K562 (cell line): ENCODE results near the gene SIPA1L2. TPM values are rescaled to one million over a fixed set of nuclear protein-coding genes. Genes with fewer than 3 reads are reported as not detected.

Experiments
- ATAC-seq: fragments of 200-7000 bp; cut with Tn5 transposase; 3 replicates; pipeline ENCODE4 v1.9.1; 2020; ENCODE audit warnings: moderate library complexity
- BruUV-seq: library from RNA; stranded (reverse); fragments of 400-500 nt; replicated peaks from 2 replicates; lab custom pipeline; 2021; lab: Mats Ljungman, UMichigan
- CTCF ChIA-PET: fragments of 300-600 bp; formaldehyde crosslinking; extraction: SDS; loops from one replicate; lab custom pipeline; 2021; ENCODE audit warnings: low intra/inter-chr PET ratio; lab: Yijun Ruan, JAX
- POLR2A ChIA-PET: fragments of 300-600, 350-650 bp; sonication (Branson Sonifier 250); formaldehyde crosslinking; extraction: SDS; loops from one replicate; lab custom pipeline; 2021; ENCODE audit warnings: antibody characterized with exemption, inconsistent platforms; lab: Yijun Ruan, JAX
- DNase-seq, 4 experiments: peaks; one replicate each; pipeline versions ENCODE4 v3.0.0 to v3.0.0-alpha.2; 2011 to 2018; ENCODE audit warnings: low spot score in 3 of 4, mixed read lengths in 3 of 4; ENCODE audit errors: extremely low read depth in 1 of 4
- FAIRE-seq: peaks from 2 replicates; lab custom pipeline; 2011; peaks lifted over from hg19 to GRCh38; lab: Jason Lieb, UNC
- H2AFZ ChIP-seq: 2 replicates; pipeline ENCODE4 v1.6.0; 2011; ENCODE audit warnings: low read depth, low read length, control low read depth, inconsistent platforms
- H3K27ac ChIP-seq: fragments of 200-600 bp; 3 replicates; pipeline ENCODE4 v1.8.0; 2011; ENCODE audit warnings: low read depth, mild to moderate bottlenecking, control low read depth, inconsistent platforms, low read length, moderate library complexity, mixed read lengths; ENCODE audit errors: extremely low read depth
- H3K27me3 ChIP-seq, 2 experiments: fragments of 300-600 bp in 1 of 2; 2 replicates in 1 of 2; 3 replicates in 1 of 2; pipeline versions ENCODE4 v1.6.0 to v1.8.0; 2011; ENCODE audit warnings: inconsistent platforms in 2 of 2, low read length in 2 of 2, mild to moderate bottlenecking in 1 of 2, mixed read lengths in 1 of 2, moderate library complexity in 1 of 2; ENCODE audit not compliant: control insufficient read depth in 2 of 2, insufficient read depth in 2 of 2
- H3K36me3 ChIP-seq: fragments of 300-600 bp; 3 replicates; pipeline ENCODE4 v1.8.0; 2011; ENCODE audit warnings: mild to moderate bottlenecking, low read length, inconsistent platforms; ENCODE audit not compliant: control insufficient read depth, insufficient read depth
- H3K4me1 ChIP-seq, 2 experiments: fragments of 200-600 bp in 1 of 2; replicated peaks in 1 of 2; 2 replicates in 1 of 2; 3 replicates in 1 of 2; pipeline versions ENCODE4 v1.5.1 to v1.8.0; 2011; ENCODE audit warnings: inconsistent platforms in 2 of 2, low read length in 2 of 2, mild to moderate bottlenecking in 1 of 2, mixed read lengths in 1 of 2, moderate library complexity in 1 of 2; ENCODE audit not compliant: control insufficient read depth in 2 of 2, insufficient read depth in 2 of 2
- H3K4me2 ChIP-seq: 2 replicates; pipeline ENCODE4 v1.6.1; 2011; ENCODE audit warnings: low read length, control low read depth, inconsistent platforms, mixed read lengths; ENCODE audit not compliant: insufficient read depth
- H3K4me3 ChIP-seq: fragments of 200-600 bp; sonication (generic), shearing (Covaris generic); 2 replicates; pipeline ENCODE4 v1.5.1; 2016; ENCODE audit warnings: control low read depth, inconsistent platforms
- H3K79me2 ChIP-seq: fragments of 200-600 bp; 3 replicates; pipeline ENCODE4 v1.8.0; 2011; ENCODE audit warnings: low read length, inconsistent platforms; ENCODE audit not compliant: control insufficient read depth, insufficient read depth
- H3K9ac ChIP-seq, 2 experiments: 2 replicates each; pipeline versions ENCODE4 v1.6.0 to v1.6.1; 2011; ENCODE audit warnings: low read depth in 2 of 2, low read length in 2 of 2, control low read depth in 1 of 2, inconsistent platforms in 1 of 2, mild to moderate bottlenecking in 1 of 2, mixed read lengths in 1 of 2; ENCODE audit not compliant: insufficient read depth in 1 of 2
- H3K9me1 ChIP-seq: one replicate; pipeline ENCODE4 v1.6.0; 2011; ENCODE audit warnings: inconsistent platforms, mild to moderate bottlenecking, low read length, moderate library complexity; ENCODE audit not compliant: control insufficient read depth, insufficient read depth
- H3K9me3 ChIP-seq: replicated peaks from 2 replicates; pipeline ENCODE4 v1.5.1; 2011; ENCODE audit warnings: low read depth, low read length, inconsistent platforms; ENCODE audit not compliant: control insufficient read depth, insufficient read depth
- H4K20me1 ChIP-seq: replicated peaks from 2 replicates; pipeline ENCODE4 v1.6.1; 2011; ENCODE audit warnings: low read length, inconsistent platforms, mixed read lengths; ENCODE audit not compliant: control insufficient read depth, insufficient read depth
- ETS2 ChIP-seq: IDR thresholded peaks from 2 replicates; pipeline ENCODE4 v1.6.1; 2016; ENCODE audit warnings: borderline replicate concordance, missing genetic modification characterization, mild to moderate bottlenecking, moderate library complexity, missing compliant biosample characterization; ENCODE audit not compliant: poor library complexity, severe bottlenecking
- HNRNPK ChIP-seq: fragments of 200-400 bp; formaldehyde crosslinking; IDR thresholded peaks from one replicate; pipeline ENCODE4 v1.6.1; 2018; ENCODE audit warnings: mild to moderate bottlenecking, low read depth, low read length; ENCODE audit not compliant: poor library complexity, severe bottlenecking
- HNRNPUL1 ChIP-seq: fragments of 200-400 bp; formaldehyde crosslinking; IDR thresholded peaks from 2 replicates; pipeline ENCODE4 v1.6.1; 2017; ENCODE audit warnings: low read length
- IRF2 ChIP-seq: sonication (generic); formaldehyde crosslinking; IDR thresholded peaks from 2 replicates; pipeline ENCODE4 v1.8.1; 2022; ENCODE audit warnings: mild to moderate bottlenecking, missing genetic modification reagents
- L3MBTL2 ChIP-seq: fragments of 450-650 bp; IDR thresholded peaks from 2 replicates; pipeline ENCODE4 v1.6.1; 2016; ENCODE audit warnings: mild to moderate bottlenecking, moderate library complexity
- MED1 ChIP-seq: sonication (generic); formaldehyde crosslinking; IDR thresholded peaks from 2 replicates; pipeline ENCODE4 v1.8.1; 2023; ENCODE audit warnings: missing genetic modification reagents, borderline replicate concordance
- MEIS2 ChIP-seq: fragments of 450-650 bp; IDR thresholded peaks from 2 replicates; pipeline ENCODE4 v1.6.1; 2014; ENCODE audit warnings: mild to moderate bottlenecking; ENCODE audit not compliant: partially characterized antibody
- PTTG1 ChIP-seq: fragments of 450-650 bp; IDR thresholded peaks from 2 replicates; pipeline ENCODE4 v1.6.1; 2016; ENCODE audit warnings: low read depth, mild to moderate bottlenecking, missing genetic modification characterization, missing compliant biosample characterization
- RFX5 ChIP-seq: IDR thresholded peaks from 2 replicates; pipeline ENCODE4 v1.6.1; 2011; ENCODE audit warnings: low read depth, mild to moderate bottlenecking, improper control_type of control experiment, low read length
- SMAD3 ChIP-seq: fragments of 450-650 bp; formaldehyde crosslinking; conservative IDR thresholded peaks from 2 replicates; pipeline ENCODE4 v1.4.0; 2020; ENCODE audit warnings: mild to moderate bottlenecking
- SMARCA5 ChIP-seq: fragments of 450-650 bp; IDR thresholded peaks from 2 replicates; pipeline ENCODE4 v1.6.1; 2016
- STAT5A ChIP-seq: IDR thresholded peaks from 2 replicates; pipeline ENCODE4 v1.6.1; 2012; ENCODE audit warnings: low read length, inconsistent platforms, borderline replicate concordance
- TAF7 ChIP-seq: fragments of 450-650 bp; IDR thresholded peaks from 2 replicates; pipeline ENCODE4 v1.6.1; 2016; ENCODE audit warnings: missing genetic modification characterization, missing compliant biosample characterization
- TEAD1 ChIP-seq, 2 experiments: fragments of 450-650 bp in 1 of 2; sonication (generic) in 1 of 2; formaldehyde crosslinking; IDR thresholded peaks; 2 replicates each; pipeline versions ENCODE4 v1.4.0 to v1.8.0; 2020 to 2022; ENCODE audit warnings: mild to moderate bottlenecking in 2 of 2, missing genetic modification reagents in 1 of 2
- ZNF133 ChIP-seq: fragments of 250-450 bp; sonication (Bioruptor Pico); IDR thresholded peaks from 2 replicates; pipeline ENCODE4 v1.4.0; 2020; ENCODE audit warnings: mild to moderate bottlenecking
- ZNF766 ChIP-seq: fragments of 200-800 bp; sonication (Bioruptor generic); conservative IDR thresholded peaks from 2 replicates; pipeline ENCODE4 v1.6.1; 2016; ENCODE audit warnings: missing genetic modification characterization, missing compliant biosample characterization
- ZSCAN32 ChIP-seq: fragments of 450-650 bp; formaldehyde crosslinking; IDR thresholded peaks from 2 replicates; pipeline ENCODE4 v1.4.0; 2020; ENCODE audit warnings: mild to moderate bottlenecking, moderate library complexity
- WGBS: fragments of 100-300 bp; shearing (Covaris generic); methylation state at CpG from one replicate; pipeline ENCODE4 v1.1.6; 2016; ENCODE audit warnings: low coverage, mixed read lengths; ENCODE audit not compliant: insufficient coverage; ENCODE audit errors: missing lambda C conversion rate; 5-methylcytosine and 5-hydroxymethylcytosine counted together
- in situ Hi-C: fragments of 300-500 bp; cut with MboI; formaldehyde crosslinking; loops from 4 replicates; pipeline ENCODE4 v1.15.0; 2018; ENCODE audit warnings: inconsistent platforms, mixed read lengths
- intact Hi-C: fragments of 100-400 bp; cut with micrococcal nuclease; formaldehyde crosslinking; loops from 2 replicates; pipeline ENCODE4 v1.14.2; 2022
- polyA plus RNA-seq, 8 experiments: library from polyadenylated mRNA; depleted of rRNA in 4 of 8; stranded (reverse) in 5 of 8; unstranded in 3 of 8; fragments of >200 nt; fragmentation: Nextera tagmentation in 2 of 8; fragmentation: Illumina TruSeq in 1 of 8; extraction: Ambion mirVana in 2 of 8; extraction: Trizol in 1 of 8; gene quantifications; 2 replicates each; pipeline versions ENCODE4 v1.2.1 to v1.2.3, GENCODE V29; 2011 to 2014; ENCODE audit warnings: inconsistent platforms in 1 of 8, missing spikeins in 1 of 8
- total RNA-seq, 7 experiments: library from RNA; depleted of rRNA in 6 of 7; stranded (reverse); fragments of >200 nt in 6 of 7; fragmentation: Illumina TruSeq in 2 of 7; extraction: Trizol in 2 of 7; gene quantifications; 2 replicates each; pipeline versions ENCODE4 v1.2.1 to v1.2.3, GENCODE V29; 2011 to 2021; ENCODE audit warnings: low replicate concordance in 1 of 7
- TF ChIP-seq, protein P1 (sequence below): fragments of 250-450 bp; sonication (Bioruptor Pico); IDR thresholded peaks from 2 replicates; pipeline ENCODE4 v1.8.0; 2022; ENCODE audit warnings: inconsistent platforms, mild to moderate bottlenecking, moderate library complexity, borderline replicate concordance
- TF ChIP-seq, protein P2 (sequence below): fragments of 450-650 bp; formaldehyde crosslinking; IDR thresholded peaks from 2 replicates; pipeline ENCODE4 v1.4.0; 2020; ENCODE audit warnings: mild to moderate bottlenecking, moderate library complexity
- TF ChIP-seq, protein P3 (sequence below), 2 experiments: fragments of 250-450 bp in 1 of 2; fragments of 450-650 bp in 1 of 2; sonication (Bioruptor Pico) in 1 of 2; IDR thresholded peaks; 2 replicates each; pipeline versions ENCODE4 v1.6.1 to v1.8.0; 2016 to 2021; ENCODE audit warnings: mild to moderate bottlenecking in 2 of 2, moderate library complexity in 2 of 2, missing compliant biosample characterization in 1 of 2, missing genetic modification characterization in 1 of 2

The SIPA1L2 gene
- total and polyA plus RNA-seq, 9 of the 15 experiments (the other 6 are each of a cell fraction or from before 2014, with no cell fraction given), result 0.04 to 0.22 (median 0.06) TPM; not detected in 5

DNA sequence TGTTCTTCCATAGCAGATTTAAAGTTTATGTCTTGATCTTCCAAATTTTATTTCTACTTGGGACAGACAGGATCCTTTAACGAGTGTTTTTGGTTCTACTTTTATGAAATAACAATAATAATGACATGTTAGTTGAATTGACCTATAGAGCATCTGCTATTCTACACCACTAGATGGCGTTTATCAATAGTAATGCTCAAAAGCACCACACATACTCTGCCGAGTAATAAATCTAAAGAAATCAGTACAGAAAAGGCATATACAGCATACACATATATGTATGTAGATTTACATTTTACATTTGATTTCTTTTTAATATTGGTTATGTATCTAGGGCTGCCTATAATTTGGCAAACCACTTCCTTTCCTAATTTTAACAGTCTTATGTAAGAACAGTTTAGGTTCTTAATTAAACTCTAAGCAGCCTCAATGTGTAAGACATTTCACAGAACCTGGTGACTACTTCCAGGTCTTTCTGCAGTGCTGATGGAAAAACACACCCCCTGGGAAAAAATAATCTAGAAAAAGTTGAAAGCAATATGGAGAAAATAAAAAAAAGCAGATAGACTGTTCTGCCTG is 5.9 kb upstream of the SIPA1L2 start:
- H4K20me1 ChIP-seq, result no peaks in the 10 kb centered on the region
- no peaks in the 10 kb centered on the region for H3K4me1 ChIP-seq
- intact Hi-C loops, result loop anchor here (1.0 to 10.0 kb wide), 4 partner anchors 319 to 605 kb away; partner anchors contain the start of gene NTPCR
- FAIRE-seq, result peak; percentile 74
- H3K79me2 ChIP-seq, result no peaks in the 10 kb centered on the region
- peak; percentile 41 to 56 (median 50) for DNase-seq
- H3K9ac ChIP-seq, result no peak overlapping the region
- 0% methylated on average over 3 of the region's 3 CpGs for WGBS
- no peaks in the 10 kb centered on the region for H3K9me3 ChIP-seq
- H2AFZ ChIP-seq, result no peak overlapping the region
- no peak overlapping the region for H3K4me2 ChIP-seq
- peaks cover 0 to under 1% of the 10 kb centered on the region in 2 experiments; a peak in 2 of 5 replicates for H3K27me3 ChIP-seq
- H3K4me3 ChIP-seq, result no peak overlapping the region
- no TSS peak for BruUV-seq
- no peaks in the 10 kb centered on the region for H3K9me1 ChIP-seq
- no peaks in the 10 kb centered on the region for H3K36me3 ChIP-seq
- H3K27ac ChIP-seq, result no peak overlapping the region
- ChIA-PET CTCF (interaction anchor here (0.6 to 1.6 kb wide), 2 partner anchors 602 to 1825 kb away, joined by 3 to 4 read pairs; no protein-coding TSS in a partner anchor), POLR2A (no interaction called here)
- ATAC-seq, result peak; percentile 90
- in situ Hi-C loops, result loop anchor here (25.0 kb wide), 1 partner anchor 601 kb away; no protein-coding TSS in a partner anchor
- no peak for TF ChIP-seq STAT5A
- TF ChIP-seq HNRNPUL1, result no peak
- TF ChIP-seq ZNF766, result no peak
- TF ChIP-seq SMARCA5, result no peak
- no peak for TF ChIP-seq TAF7 (tag)
- TF ChIP-seq MED1 (CRISPR knock-in tag), result no peak
- no peak for TF ChIP-seq PTTG1
- TF ChIP-seq, protein P1, sequence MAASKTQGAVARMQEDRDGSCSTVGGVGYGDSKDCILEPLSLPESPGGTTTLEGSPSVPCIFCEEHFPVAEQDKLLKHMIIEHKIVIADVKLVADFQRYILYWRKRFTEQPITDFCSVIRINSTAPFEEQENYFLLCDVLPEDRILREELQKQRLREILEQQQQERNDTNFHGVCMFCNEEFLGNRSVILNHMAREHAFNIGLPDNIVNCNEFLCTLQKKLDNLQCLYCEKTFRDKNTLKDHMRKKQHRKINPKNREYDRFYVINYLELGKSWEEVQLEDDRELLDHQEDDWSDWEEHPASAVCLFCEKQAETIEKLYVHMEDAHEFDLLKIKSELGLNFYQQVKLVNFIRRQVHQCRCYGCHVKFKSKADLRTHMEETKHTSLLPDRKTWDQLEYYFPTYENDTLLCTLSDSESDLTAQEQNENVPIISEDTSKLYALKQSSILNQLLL (CRISPR knock-in tag), result no peak
- no peak for TF ChIP-seq ZSCAN32 (CRISPR knock-in tag)
- TF ChIP-seq L3MBTL2, result no peak
- no peak for TF ChIP-seq RFX5
- no peak for TF ChIP-seq HNRNPK
- TF ChIP-seq SMAD3 (CRISPR knock-in tag), result no peak
- TF ChIP-seq IRF2 (CRISPR knock-in tag), result no peak
- TF ChIP-seq ZNF133, result no peak
- TF ChIP-seq, protein P2, sequence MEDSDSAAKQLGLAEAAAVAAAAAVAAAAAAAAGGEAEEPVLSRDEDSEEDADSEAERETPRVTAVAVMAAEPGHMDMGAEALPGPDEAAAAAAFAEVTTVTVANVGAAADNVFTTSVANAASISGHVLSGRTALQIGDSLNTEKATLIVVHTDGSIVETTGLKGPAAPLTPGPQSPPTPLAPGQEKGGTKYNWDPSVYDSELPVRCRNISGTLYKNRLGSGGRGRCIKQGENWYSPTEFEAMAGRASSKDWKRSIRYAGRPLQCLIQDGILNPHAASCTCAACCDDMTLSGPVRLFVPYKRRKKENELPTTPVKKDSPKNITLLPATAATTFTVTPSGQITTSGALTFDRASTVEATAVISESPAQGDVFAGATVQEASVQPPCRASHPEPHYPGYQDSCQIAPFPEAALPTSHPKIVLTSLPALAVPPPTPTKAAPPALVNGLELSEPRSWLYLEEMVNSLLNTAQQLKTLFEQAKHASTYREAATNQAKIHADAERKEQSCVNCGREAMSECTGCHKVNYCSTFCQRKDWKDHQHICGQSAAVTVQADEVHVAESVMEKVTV (CRISPR knock-in tag), result peak; percentile 69; the same call in 1 of the 2 replicates
- TF ChIP-seq ETS2 (tag), result no peak
- TF ChIP-seq, protein P3, sequence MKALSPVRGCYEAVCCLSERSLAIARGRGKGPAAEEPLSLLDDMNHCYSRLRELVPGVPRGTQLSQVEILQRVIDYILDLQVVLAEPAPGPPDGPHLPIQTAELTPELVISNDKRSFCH (CRISPR knock-in tag; IDR thresholded peaks at IDR 0.05), result no peak
- TF ChIP-seq, protein P3 (tag; IDR thresholded peaks at IDR 0.05), result no peak
- TF ChIP-seq MEIS2, result no peak
- TF ChIP-seq TEAD1 (CRISPR knock-in tag; IDR thresholded peaks at IDR 0.05), result no peak
